GM21717 (cell line): Measurements from ENCODE around the gene PLBD2.
"Not testable (repeated sequence)": the region's sequence is repeated elsewhere in the genome, so short reads cannot be mapped to it uniquely, and the experiment has no call there.

Experiments
- ATAC-seq: cut with Tn5 transposase; IDR thresholded peaks from one replicate; pipeline ENCODE4 v1.9.1; 2021; ENCODE audit warnings: mild to moderate bottlenecking, moderate library complexity; ENCODE audit not compliant: unreplicated experiment

PLBD2 gene

GRCh38 chr12:113333877-113334785, 24.3 kb upstream of the PLBD2 start:
- ATAC-seq: no peak

GRCh38 chr12:113334786-113335539, 23.4 kb upstream of the PLBD2 start, which contains the start of gene SLC8B1:
Gene SLC8B1, minus strand, starts transcription at chr12:113335109. Its CDS starts 2,231 bp downstream, at chr12:113332878.
- peak; percentile 87 for ATAC-seq

GRCh38 chr12:113339540-113339939, 18.8 kb upstream of the PLBD2 start:
- no peak for ATAC-seq

- ATAC-seq: no peak
These were observed 18.3 kb upstream of the PLBD2 start for GRCh38 chr12:113340061-113340460.

GRCh38 chr12:113341535-113341934, 16.9 kb upstream of the PLBD2 start:
- no peak for ATAC-seq

GRCh38 chr12:113345318-113345717, 13.1 kb upstream of the PLBD2 start:
- no peak for ATAC-seq

- ATAC-seq: no peak
These were observed 12.0 kb upstream of the PLBD2 start for GRCh38 chr12:113346353-113346752.

GRCh38 chr12:113347107-113347506, 11.3 kb upstream of the PLBD2 start:
- ATAC-seq: no peak

- no peak for ATAC-seq
These were observed 10.5 kb upstream of the PLBD2 start for GRCh38 chr12:113347892-113348291.

GRCh38 chr12:113348849-113349536, 9.4 kb upstream of the PLBD2 start:
- no peak for ATAC-seq

- no peak for ATAC-seq
These were observed 7.3 kb upstream of the PLBD2 start for GRCh38 chr12:113351089-113351488.

- not testable (repeated sequence) for ATAC-seq
These were observed 4.2 kb upstream of the PLBD2 start for GRCh38 chr12:113354192-113354591.

GRCh38 chr12:113359133-113359938, 949 bp downstream of the PLBD2 start:
- ATAC-seq: no peak

- no peak for ATAC-seq
These were observed 1.8 kb downstream of the PLBD2 start for GRCh38 chr12:113359939-113360748.

GRCh38 chr12:113361574-113362370, 3.4 kb downstream of the PLBD2 start:
- no peak for ATAC-seq

GRCh38 chr12:113364698-113365097, 6.3 kb downstream of the PLBD2 start:
- no peak for ATAC-seq

- ATAC-seq: no peak
These were observed 7.4 kb downstream of the PLBD2 start for GRCh38 chr12:113365639-113366395.

- no peak for ATAC-seq
These were observed 8.4 kb downstream of the PLBD2 start for GRCh38 chr12:113366827-113367226.
